HK-2 (cell line): ENCODE results near the gene MTMR3.
"Not testable (repeated sequence)": the region's sequence is repeated elsewhere in the genome, so short reads cannot be mapped to it uniquely, and the experiment has no call there.

Experiments used
- DNase-seq: peaks from one replicate; pipeline ENCODE4 v3.0.0-alpha.2; 2018; ENCODE audit not compliant: unreplicated experiment

Gene MTMR3

GRCh38 chr22:29967461-29967860 is 84.5 kb downstream of the MTMR3 start:
- no peak for DNase-seq

- no peak for DNase-seq
Measured at GRCh38 chr22:29971607-29972006, 88.6 kb downstream of the MTMR3 start.

- DNase-seq: no peak
Measured at GRCh38 chr22:29972121-29972520, 89.1 kb downstream of the MTMR3 start.

GRCh38 chr22:29973269-29973668 is 90.3 kb downstream of the MTMR3 start:
- DNase-seq: no peak

DNA sequence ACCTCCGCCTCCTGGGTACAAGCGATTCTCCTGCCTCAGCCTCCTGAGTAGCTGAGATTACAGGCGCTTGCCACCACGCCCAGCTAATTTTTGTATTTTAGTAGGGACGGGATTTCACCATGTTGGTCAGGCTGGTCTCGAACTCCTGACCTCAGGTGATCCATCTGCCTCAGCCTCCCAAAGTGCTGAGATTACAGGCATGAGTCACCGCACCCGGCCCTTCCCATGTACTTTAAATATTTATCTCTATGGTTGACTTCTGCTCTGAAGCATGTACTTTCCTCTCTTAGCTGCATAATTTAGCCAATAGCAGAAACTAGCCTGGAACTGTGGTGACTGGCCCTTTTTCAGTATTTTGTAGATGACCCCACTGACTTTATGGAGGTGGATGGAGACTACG is 90.7 kb downstream of the MTMR3 start:
- DNase-seq: not testable (repeated sequence)

GRCh38 chr22:29975494-29975893 is 92.5 kb downstream of the MTMR3 start:
- DNase-seq: no peak

GRCh38 chr22:29977107-29977506 is 94.1 kb downstream of the MTMR3 start:
- no peak for DNase-seq

- no peak for DNase-seq
Measured at GRCh38 chr22:29979777-29980321, 96.9 kb downstream of the MTMR3 start.

GRCh38 chr22:29983296-29983917 is 100.4 kb downstream of the MTMR3 start:
- DNase-seq: no peak

DNA sequence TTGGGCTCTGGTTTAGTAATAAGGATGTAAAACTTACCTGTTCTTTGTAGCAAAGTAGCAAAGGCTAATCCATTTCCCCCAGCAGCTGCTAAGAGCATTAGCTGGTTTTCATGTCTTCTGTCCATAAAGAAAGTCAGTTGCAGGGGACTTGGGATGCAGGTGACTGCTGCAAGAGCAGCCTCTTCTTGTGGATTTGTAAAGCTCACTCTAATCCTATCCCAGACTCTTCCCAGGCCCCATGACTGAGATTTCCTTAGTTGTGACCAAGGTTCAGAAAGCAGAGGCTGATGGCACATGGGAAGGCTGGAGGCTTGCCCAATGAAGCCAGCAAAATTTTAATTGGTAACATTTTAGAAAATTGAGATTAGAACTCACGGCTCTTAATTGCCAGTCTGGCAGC is 102.9 kb downstream of the MTMR3 start:
- no peak for DNase-seq

DNA sequence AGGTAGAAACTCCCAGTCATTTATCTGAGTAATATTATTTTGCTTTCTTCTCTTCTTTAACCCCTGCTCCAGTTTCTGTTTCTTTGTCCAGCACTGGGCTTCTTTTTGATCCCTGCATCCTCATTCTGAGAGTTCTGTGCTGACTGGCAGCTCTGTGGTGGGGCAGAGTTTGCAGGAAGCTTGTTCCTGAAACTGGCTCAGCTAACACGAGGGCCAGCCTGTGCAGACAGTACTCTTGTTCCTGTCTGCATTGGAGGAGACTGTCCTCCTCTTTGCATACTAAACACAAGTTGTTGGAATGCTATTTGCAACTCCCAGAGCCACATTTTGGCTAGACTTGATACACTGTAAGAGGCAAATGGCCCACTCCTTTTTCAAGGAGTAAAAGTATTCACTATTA is 104.2 kb downstream of the MTMR3 start:
- no peak for DNase-seq

GRCh38 chr22:29988719-29989118 is 105.7 kb downstream of the MTMR3 start:
- DNase-seq: no peak

DNA sequence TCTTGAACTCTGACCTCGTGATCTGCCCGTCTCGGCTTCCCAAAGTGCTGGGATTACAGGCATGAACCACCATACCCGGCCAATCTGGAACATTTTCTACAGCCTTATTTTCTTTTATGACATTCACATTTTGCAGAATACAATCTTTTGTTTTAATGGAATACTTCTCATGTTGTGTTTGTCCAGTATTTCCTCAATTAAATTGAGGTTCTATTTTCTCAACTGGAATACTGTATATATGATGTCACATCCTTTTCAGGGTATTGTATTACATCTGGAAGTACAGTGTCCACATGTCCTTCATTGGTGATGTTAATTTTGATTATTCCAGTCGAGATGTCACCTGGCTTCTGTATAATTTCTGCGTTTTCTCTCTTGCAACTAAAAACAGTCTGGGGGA is 106.5 kb downstream of the MTMR3 start:
- DNase-seq: no peak

GRCh38 chr22:29992341-29993275 is 109.6 kb downstream of the MTMR3 start:
- DNase-seq: no peak

DNA sequence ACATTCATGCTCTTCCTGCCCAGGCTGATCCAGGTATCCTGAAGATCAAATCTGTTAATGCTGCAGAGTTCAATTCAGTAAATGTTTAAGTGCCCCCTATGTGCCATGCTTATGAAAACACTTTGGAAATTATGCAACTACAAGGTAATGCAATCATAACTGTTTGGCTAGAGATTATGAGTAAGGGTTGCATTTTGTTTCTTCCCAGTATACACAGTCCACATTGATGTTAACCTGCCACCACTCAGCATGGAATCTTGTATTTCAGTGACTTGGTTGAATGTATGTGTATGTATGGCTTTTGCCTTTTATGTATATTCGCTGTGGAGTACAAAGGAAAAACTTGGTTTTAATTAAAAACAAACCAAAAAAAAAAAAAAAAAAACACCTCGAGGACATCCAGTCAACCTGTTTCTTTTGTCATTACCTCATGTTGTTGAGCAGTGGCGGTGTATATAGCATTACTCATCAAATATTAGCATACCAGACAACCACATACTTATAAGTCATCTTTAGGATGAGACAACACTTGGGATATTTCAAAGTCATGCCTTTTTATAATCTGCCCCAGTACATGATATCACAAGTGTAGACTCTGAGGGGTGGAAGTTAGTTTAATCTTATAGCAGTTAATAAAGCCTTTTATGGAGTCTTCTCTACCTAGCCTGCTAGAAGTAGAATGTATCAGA is 111.2 kb downstream of the MTMR3 start:
- no peak for DNase-seq

- no peak for DNase-seq
Measured at GRCh38 chr22:29994943-29995342, 112.0 kb downstream of the MTMR3 start.

- no peak for DNase-seq
Measured at GRCh38 chr22:29997107-29997506, 114.1 kb downstream of the MTMR3 start.

GRCh38 chr22:29997516-29997915 is 114.5 kb downstream of the MTMR3 start:
- no peak for DNase-seq

- DNase-seq: no peak
Measured at GRCh38 chr22:29998627-29999384, 115.8 kb downstream of the MTMR3 start.

- no peak for DNase-seq
Measured at GRCh38 chr22:30000566-30000965, 117.6 kb downstream of the MTMR3 start.

GRCh38 chr22:30001459-30001858 is 118.5 kb downstream of the MTMR3 start:
- DNase-seq: no peak
